ENCODE data around the gene COL4A4.

GRCh38 chr2:227192491-227192890 is 28.5 kb upstream of the COL4A4 start:
- TF ChIP-seq CTCF (IDR thresholded peaks at IDR 0.05), result no peak
- TF ChIP-seq MAX (CRISPR knock-in tag; IDR thresholded peaks at IDR 0.05), result no peak
- no peak for TF ChIP-seq TCF7 (CRISPR knock-in tag; IDR thresholded peaks at IDR 0.05; ENCODE audit: low read depth)
- TF ChIP-seq TEAD4 (CRISPR knock-in tag; IDR thresholded peaks at IDR 0.05), result no peak
- TF ChIP-seq ATF1 (CRISPR knock-in tag; IDR thresholded peaks at IDR 0.05), result no peak
- no peak for TF ChIP-seq ZNF121 (CRISPR knock-in tag; IDR thresholded peaks at IDR 0.05)

Data from WTC11 (cell line).